Dedifferentiated amniotic fluid mesenchymal stem cell (primary cell): ENCODE data around the gene TRIM3.

Experiments
- DNase-seq: peaks from one replicate; pipeline ENCODE4 v3.0.0-alpha.2; 2016; ENCODE audit errors: extremely low spot score

Gene TRIM3

GRCh38 chr11:6437993-6438392 is 35.7 kb downstream of the TRIM3 start:
- no peak for DNase-seq

DNA sequence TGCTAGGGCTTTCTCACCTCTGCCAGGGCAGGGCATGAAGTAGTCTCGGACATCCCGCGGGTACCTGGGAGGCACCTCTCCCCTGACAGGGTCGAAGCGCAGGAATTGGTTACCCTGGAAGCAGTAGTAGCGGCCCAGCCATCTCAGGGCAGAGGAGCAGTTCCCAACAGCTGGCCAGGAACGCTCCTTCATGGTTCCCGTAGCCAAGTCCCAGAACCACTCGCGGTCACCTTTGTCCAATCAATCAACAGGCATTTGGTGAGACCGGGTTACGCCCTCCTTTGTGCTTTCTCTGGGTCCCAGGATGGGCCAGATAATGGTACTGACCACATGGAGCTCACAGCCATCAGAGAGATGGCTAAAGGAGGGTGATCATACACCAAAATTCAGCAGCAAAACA is 36.3 kb downstream of the TRIM3 start:
- no peak for DNase-seq

- DNase-seq, result no peak
These were observed 39.6 kb downstream of the TRIM3 start for GRCh38 chr11:6433998-6434660.

- DNase-seq, result no peak
These were observed 41.9 kb downstream of the TRIM3 start for GRCh38 chr11:6431861-6432260.

- DNase-seq, result no peak
These were observed 46.2 kb downstream of the TRIM3 start for GRCh38 chr11:6427516-6427915.

- no peak for DNase-seq
These were observed 53.1 kb downstream of the TRIM3 start for GRCh38 chr11:6420677-6421076.

DNA sequence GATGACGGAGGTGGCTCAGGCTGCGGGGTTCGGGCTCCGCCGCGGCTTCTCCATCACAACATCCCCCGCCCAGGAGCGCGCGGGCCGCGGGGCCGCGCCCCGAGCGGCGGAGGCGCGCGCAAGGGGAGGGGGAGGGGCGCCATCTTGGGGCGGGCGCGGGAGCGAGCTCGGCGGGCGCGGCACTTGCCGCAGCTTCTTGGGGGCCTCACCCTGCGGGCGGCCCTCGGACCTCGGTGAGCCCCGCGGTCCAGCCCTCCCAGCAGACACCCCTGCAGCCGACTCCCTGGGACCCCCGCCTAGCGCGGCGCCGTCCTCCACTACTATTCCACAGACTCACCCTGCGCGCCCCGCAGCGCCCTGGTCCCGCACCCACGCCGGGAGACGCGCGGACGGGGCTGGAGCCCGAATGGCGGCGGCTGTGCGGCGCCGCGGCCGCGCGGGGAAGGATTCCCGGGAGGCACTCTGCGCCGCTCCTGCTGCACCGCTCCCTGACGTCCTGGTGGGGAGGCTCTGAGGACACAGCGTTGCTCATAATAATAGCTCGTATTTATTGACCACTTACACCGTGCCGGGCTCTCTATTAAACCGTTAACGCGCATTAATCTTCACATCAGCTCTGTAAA is 54.6 kb downstream of the TRIM3 start, which contains the start of gene APBB1:
Gene APBB1, minus strand, starts transcription at position 86 of the 623 bp plus-strand sequence. CDS start 7,747 bp downstream, outside the sequence.
- DNase-seq, result peak; percentile 41

DNA sequence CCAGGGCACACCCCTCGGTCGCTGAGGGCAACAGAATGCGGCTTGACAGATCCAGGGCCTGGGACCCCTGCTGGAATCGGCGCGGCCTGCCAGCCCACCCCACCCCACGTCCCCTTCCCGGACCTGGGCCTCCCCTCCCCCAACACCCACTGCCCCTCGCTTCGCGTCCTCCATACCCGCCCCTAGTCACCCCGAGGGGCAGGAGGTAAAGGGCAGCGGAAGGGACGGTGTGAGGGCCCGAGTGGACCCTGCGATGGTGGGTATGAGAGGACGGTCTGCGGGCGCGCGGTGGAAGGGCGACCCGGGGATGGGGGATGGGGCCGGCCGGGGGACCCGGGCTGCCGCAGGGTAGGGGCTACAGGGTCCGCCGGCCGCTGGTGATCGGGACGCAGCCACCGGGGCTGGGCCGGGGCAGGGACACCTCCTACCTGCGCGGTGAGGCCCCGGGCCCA is 55.2 kb downstream of the TRIM3 start:
- no peak for DNase-seq

GRCh38 chr11:6417907-6418556 is 55.7 kb downstream of the TRIM3 start:
- DNase-seq, result no peak

DNA sequence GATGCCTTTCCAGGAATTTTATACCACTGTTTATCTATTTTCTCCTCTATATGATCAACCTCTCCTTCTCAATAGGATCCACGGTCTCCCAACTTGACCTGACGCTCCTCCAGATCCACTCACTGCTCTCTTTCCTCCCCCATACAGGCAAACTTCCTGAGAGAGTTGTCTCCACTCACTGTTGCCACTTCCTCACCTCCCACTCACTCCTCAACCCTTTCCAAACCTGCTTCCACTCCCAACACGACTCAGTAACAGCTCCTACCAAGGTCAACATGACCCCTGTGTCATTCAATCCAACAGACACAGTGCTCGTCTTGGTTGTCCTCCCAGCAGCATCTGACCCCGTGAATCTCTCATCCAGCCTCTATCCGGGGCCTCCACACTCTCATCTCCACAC is 57.9 kb downstream of the TRIM3 start:
- no peak for DNase-seq

DNA sequence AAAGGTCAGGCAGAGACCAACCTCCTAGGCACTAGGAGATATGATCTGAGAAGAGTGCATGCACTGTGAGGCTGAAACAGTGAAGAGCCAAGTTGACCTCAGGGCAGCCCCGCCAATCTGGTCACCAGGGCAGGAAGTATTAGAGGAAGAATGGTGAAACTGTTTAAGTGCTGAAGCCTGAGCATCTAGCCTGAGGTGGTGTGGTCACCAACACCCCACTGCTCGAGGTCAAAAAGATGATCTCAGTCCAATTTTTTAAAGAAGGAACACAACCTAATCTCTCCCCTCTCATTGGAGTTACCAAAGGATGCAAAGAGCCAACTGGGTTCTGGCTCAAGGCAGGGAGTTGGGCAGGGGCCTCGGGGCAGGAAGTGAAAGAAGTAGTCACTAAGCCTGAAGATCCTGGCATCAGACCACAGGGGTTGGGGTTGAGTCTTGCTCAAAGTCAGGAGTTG is 58.8 kb downstream of the TRIM3 start:
- DNase-seq, result no peak

DNA sequence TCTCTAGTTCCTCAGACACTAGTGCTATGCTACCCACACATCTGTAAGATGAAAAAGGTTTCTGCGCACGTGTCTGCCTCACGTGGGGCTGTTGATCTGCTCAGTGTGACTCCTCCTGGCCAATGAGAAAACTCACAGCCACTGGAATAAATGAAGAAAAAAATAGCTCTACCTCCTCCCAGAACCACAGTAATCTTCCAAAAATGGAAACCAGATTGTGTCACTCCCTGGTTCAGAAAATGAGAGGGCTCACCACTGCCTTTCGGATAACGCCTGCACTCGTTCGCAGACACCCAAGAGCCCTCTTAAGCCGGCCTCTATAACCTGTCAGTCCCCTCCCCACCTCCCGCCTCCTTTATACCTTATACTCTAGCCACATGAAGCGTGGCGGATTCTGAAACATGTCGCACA is 59.9 kb downstream of the TRIM3 start:
- no peak for DNase-seq

- no peak for DNase-seq
These were observed 62.1 kb downstream of the TRIM3 start for GRCh38 chr11:6411594-6412031.

- no peak for DNase-seq
These were observed 62.9 kb downstream of the TRIM3 start for GRCh38 chr11:6410695-6411430.

GRCh38 chr11:6406370-6406769 is 67.4 kb downstream of the TRIM3 start:
- DNase-seq, result no peak

GRCh38 chr11:6405846-6406245 is 67.9 kb downstream of the TRIM3 start:
- no peak for DNase-seq

GRCh38 chr11:6405052-6405667 is 68.6 kb downstream of the TRIM3 start:
- no peak for DNase-seq

DNA sequence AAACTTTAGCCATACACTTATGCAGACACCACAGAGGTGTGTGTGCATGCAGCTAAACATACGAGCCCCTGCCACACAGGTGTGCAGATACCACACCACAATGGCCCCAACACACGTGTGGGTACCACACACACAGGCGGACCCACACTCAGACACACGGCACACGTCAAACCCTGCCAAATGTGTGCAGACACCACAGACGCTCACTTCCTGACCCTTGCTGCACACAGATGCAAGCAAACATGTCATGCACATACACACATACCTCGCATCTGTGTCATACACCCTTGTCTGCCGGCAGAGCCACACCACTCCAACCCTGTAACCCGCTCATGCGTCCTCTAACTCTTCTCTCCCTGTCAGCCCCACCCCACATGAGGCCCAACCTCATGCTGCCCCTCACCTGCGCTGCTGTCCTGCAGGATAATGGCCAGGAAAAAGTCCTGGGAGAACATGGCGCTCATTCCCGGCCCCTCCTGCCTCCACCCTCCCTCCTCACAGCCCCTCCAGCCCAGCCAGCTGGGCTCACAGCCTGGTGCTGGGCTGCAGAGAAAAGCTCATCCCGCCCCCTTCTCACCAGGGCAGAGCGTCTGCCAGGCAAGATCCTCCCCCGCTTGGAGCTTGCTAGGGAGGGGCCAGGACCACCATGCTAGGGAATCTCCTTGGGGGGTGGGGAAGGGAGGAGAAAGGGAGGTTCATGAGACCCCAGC is 69.2 kb downstream of the TRIM3 start:
- DNase-seq, result no peak

DNA sequence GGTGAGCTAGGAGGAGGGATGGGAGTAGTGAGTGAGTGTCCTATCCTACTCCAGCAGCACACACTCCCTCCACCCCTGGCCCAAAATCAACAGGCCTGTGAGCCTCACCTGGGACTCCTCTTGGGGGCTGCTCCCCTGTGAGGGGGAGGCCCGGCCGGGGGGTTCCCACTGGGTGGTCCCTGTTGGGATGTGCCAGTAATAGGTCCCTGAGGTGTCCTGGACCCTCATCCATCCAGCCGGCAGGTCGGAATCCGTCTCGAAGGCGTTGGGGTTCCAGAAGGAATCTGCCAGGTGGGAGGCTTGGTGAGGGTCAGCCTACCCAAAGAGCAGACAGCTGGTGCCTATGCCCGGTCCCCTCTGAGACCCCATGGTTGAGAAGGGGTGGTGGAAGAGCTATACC is 70.2 kb downstream of the TRIM3 start:
- no peak for DNase-seq

DNA sequence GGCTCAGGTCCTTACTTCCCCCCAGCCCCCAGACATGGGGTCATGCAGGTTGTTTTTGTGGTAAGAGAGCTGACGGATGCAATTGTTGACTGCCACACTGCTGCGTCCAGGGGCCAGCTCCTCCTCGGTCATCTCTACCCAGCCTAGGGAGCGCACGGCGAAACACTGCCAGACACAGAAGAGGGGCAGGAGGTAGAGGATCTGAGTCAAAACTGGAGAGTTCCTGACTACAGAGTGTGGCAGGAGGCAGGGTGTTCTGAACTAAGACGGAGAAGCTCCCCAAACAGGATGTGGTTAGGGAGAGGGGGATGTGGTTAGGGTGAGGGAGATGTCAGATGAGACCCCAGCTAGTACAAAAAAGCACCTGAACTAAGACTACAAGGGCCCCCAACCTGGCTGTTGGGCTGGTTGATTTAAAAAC is 71.2 kb downstream of the TRIM3 start:
- DNase-seq, result no peak

DNA sequence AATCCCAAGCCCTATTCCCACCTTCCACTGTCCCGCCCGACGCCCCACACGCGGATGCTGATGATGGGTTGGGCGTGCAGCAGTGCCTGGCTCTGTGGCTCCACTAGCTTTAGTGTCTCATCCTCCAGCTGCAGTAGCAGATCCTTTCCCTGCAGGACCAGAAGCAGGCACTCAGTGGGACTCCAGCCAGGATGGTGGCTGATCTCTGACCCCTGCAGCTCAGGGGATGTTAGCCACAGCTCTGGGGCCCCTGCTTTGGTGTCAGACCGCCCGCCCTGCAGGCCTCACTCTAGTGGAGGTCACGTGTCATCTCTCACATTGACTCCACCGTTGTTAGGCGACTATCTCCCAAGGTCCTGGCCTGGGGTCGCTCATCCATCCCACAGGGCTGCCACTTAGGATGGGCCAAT is 71.7 kb downstream of the TRIM3 start:
- no peak for DNase-seq
